Measurements from ENCODE around the gene ST3GAL3.
"Not testable (repeated sequence)": the region's sequence is repeated elsewhere in the genome, so short reads cannot be mapped to it uniquely, and the experiment has no call there.

The ST3GAL3 gene

GRCh38 chr1:43828574-43828973 lies 121.2 kb downstream of the ST3GAL3 start:
- no peak for DNase-seq

- no peak for DNase-seq
Measured at GRCh38 chr1:43830802-43831201, 123.5 kb downstream of the ST3GAL3 start.

GRCh38 chr1:43831851-43832250 lies 124.5 kb downstream of the ST3GAL3 start:
- no peak for DNase-seq

- no peak for DNase-seq
Measured at GRCh38 chr1:43832255-43832654, 124.9 kb downstream of the ST3GAL3 start.

GRCh38 chr1:43832998-43833397 lies 125.7 kb downstream of the ST3GAL3 start:
- DNase-seq, result no peak

GRCh38 chr1:43833902-43834279 lies 126.6 kb downstream of the ST3GAL3 start:
- DNase-seq, result not testable (repeated sequence)

- DNase-seq, result peak; percentile 68 to 77
Measured at GRCh38 chr1:43834280-43835081, 127.1 kb downstream of the ST3GAL3 start.

- peak; percentile 82 to 83 for DNase-seq
Measured at GRCh38 chr1:43835082-43836021, 128.0 kb downstream of the ST3GAL3 start.

GRCh38 chr1:43836267-43836951 lies 129.1 kb downstream of the ST3GAL3 start:
- no peak for DNase-seq

GRCh38 chr1:43839056-43839455 lies 131.7 kb downstream of the ST3GAL3 start:
- no peak for DNase-seq

- no peak for DNase-seq
Measured at GRCh38 chr1:43841321-43842174, 134.2 kb downstream of the ST3GAL3 start.

- no peak for DNase-seq
Measured at GRCh38 chr1:43842175-43842498, 134.8 kb downstream of the ST3GAL3 start.

- no peak for DNase-seq
Measured at GRCh38 chr1:43843684-43844083, 136.3 kb downstream of the ST3GAL3 start.

GRCh38 chr1:43844114-43844513 lies 136.8 kb downstream of the ST3GAL3 start:
- no peak for DNase-seq

- DNase-seq, result no peak
Measured at GRCh38 chr1:43847290-43847689, 140.0 kb downstream of the ST3GAL3 start.

- DNase-seq, result no peak
Measured at GRCh38 chr1:43847882-43848281, 140.5 kb downstream of the ST3GAL3 start.

- no peak for DNase-seq
Measured at GRCh38 chr1:43849670-43850069, 142.3 kb downstream of the ST3GAL3 start.

GRCh38 chr1:43850591-43851233 lies 143.4 kb downstream of the ST3GAL3 start:
- DNase-seq, result no peak

- DNase-seq, result no peak
Measured at GRCh38 chr1:43851561-43852338, 144.4 kb downstream of the ST3GAL3 start.

- DNase-seq, result peak; percentile 89 to 90
Measured at GRCh38 chr1:43853161-43853921, 146.0 kb downstream of the ST3GAL3 start.

All from AML-193 (cell line).